Ishikawa (cell line): ENCODE measurements around the gene SF3B6.

Source experiments
- CEBPB ChIP-seq: IDR thresholded peaks from 2 replicates; pipeline ENCODE4 v1.6.1; 2012
- CREB1 ChIP-seq: IDR thresholded peaks from 2 replicates; pipeline ENCODE4 v1.6.1; 2012; ENCODE audit warnings: low read depth
- EGR1 ChIP-seq: IDR thresholded peaks from 2 replicates; pipeline ENCODE4 v1.6.1; 2012
- EP300 ChIP-seq: IDR thresholded peaks from 2 replicates; pipeline ENCODE4 v1.6.1; 2012; ENCODE audit warnings: borderline replicate concordance
- FOXM1 ChIP-seq: IDR thresholded peaks from 2 replicates; pipeline ENCODE4 v1.6.1; 2012; ENCODE audit warnings: low read depth, borderline replicate concordance
- NFIC ChIP-seq: IDR thresholded peaks from 2 replicates; pipeline ENCODE4 v1.6.1; 2012
- RAD21 ChIP-seq: IDR thresholded peaks from 2 replicates; pipeline ENCODE4 v1.6.1; 2012; ENCODE audit warnings: low read depth
- TAF1 ChIP-seq: IDR thresholded peaks from 2 replicates; pipeline ENCODE4 v1.6.1; 2012; ENCODE audit warnings: low read depth, mild to moderate bottlenecking
- TCF12 ChIP-seq: IDR thresholded peaks from 2 replicates; pipeline ENCODE4 v1.6.1; 2012; ENCODE audit warnings: low read depth
- TEAD4 ChIP-seq: IDR thresholded peaks from 2 replicates; pipeline ENCODE4 v1.6.1; 2012
- YY1 ChIP-seq: IDR thresholded peaks from 2 replicates; pipeline ENCODE4 v1.6.1; 2012; ENCODE audit warnings: low read depth
- ZBTB7A ChIP-seq: IDR thresholded peaks from 2 replicates; pipeline ENCODE4 v1.6.1; 2012; ENCODE audit warnings: low read depth
- TF ChIP-seq, protein P1 (sequence below): IDR thresholded peaks from 2 replicates; pipeline ENCODE4 v1.6.1; 2012; ENCODE audit warnings: low read depth, mild to moderate bottlenecking
- TF ChIP-seq, protein P2 (sequence below): IDR thresholded peaks from 2 replicates; pipeline ENCODE4 v1.6.1; 2012
- TF ChIP-seq, protein P3 (sequence below): IDR thresholded peaks from 2 replicates; pipeline ENCODE4 v1.6.1; 2012

SF3B6 gene

DNA sequence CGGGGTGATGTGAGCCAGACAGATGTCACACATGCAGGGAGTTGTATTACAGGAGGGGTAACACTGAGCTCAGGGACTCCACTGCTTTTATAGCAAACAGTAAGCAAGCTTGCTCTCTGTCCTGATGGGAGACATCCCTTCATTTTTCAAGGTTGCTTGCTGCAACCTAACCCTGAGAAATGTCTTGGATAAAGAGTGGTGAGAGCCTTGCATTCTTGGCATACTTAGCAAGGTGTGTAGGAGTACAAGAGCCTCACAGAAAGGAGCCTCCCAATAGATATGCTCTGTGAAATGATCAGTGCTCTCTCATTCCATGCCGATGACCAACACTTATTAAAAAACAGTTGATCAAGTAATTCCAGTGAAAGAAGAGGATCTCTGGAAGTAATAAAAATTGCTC, 38.9 kb upstream of the SF3B6 start:
- TF ChIP-seq TEAD4 (peak; percentile 48), TCF12 (no peak)

DNA sequence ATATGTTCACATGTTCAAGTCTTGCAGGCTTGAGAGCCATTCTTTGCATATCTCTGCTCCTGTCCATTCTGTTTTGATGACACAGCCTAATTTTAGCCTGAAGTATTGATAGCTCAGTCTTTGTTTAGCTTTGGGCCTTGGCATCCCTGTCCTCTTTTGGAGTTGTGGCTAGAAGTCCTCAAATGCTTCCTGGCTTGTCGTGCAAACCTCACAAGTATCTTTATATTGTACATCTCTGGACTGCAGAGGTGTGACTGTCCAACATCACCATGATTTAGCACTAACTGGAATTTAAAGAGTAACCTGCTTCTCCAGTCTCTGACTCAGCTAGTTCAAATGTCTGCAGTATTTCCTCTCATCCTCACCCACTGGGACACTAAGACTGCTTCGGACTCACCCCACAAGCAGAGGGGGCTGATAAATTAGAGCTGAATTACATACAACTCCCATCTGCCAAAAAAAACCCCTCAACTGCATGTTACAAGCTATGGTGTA, 35.3 kb upstream of the SF3B6 start:
- TF ChIP-seq TCF12, result no peak
- TF ChIP-seq TEAD4, result no peak
- TF ChIP-seq, protein P1, sequence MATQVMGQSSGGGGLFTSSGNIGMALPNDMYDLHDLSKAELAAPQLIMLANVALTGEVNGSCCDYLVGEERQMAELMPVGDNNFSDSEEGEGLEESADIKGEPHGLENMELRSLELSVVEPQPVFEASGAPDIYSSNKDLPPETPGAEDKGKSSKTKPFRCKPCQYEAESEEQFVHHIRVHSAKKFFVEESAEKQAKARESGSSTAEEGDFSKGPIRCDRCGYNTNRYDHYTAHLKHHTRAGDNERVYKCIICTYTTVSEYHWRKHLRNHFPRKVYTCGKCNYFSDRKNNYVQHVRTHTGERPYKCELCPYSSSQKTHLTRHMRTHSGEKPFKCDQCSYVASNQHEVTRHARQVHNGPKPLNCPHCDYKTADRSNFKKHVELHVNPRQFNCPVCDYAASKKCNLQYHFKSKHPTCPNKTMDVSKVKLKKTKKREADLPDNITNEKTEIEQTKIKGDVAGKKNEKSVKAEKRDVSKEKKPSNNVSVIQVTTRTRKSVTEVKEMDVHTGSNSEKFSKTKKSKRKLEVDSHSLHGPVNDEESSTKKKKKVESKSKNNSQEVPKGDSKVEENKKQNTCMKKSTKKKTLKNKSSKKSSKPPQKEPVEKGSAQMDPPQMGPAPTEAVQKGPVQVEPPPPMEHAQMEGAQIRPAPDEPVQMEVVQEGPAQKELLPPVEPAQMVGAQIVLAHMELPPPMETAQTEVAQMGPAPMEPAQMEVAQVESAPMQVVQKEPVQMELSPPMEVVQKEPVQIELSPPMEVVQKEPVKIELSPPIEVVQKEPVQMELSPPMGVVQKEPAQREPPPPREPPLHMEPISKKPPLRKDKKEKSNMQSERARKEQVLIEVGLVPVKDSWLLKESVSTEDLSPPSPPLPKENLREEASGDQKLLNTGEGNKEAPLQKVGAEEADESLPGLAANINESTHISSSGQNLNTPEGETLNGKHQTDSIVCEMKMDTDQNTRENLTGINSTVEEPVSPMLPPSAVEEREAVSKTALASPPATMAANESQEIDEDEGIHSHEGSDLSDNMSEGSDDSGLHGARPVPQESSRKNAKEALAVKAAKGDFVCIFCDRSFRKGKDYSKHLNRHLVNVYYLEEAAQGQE, result no peak
- TF ChIP-seq, protein P2, sequence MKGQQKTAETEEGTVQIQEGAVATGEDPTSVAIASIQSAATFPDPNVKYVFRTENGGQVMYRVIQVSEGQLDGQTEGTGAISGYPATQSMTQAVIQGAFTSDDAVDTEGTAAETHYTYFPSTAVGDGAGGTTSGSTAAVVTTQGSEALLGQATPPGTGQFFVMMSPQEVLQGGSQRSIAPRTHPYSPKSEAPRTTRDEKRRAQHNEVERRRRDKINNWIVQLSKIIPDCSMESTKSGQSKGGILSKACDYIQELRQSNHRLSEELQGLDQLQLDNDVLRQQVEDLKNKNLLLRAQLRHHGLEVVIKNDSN, result no peak
- no peak for TF ChIP-seq ZBTB7A
- no peak for TF ChIP-seq YY1
- TF ChIP-seq EP300, result no peak
- no peak for TF ChIP-seq NFIC
- TF ChIP-seq CEBPB, result no peak
- no peak for TF ChIP-seq TAF1
- no peak for TF ChIP-seq CREB1
- TF ChIP-seq, protein P3, sequence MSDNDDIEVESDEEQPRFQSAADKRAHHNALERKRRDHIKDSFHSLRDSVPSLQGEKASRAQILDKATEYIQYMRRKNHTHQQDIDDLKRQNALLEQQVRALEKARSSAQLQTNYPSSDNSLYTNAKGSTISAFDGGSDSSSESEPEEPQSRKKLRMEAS, result no peak
- TF ChIP-seq EGR1, result no peak
- TF ChIP-seq FOXM1, result no peak
- no peak for TF ChIP-seq RAD21

DNA sequence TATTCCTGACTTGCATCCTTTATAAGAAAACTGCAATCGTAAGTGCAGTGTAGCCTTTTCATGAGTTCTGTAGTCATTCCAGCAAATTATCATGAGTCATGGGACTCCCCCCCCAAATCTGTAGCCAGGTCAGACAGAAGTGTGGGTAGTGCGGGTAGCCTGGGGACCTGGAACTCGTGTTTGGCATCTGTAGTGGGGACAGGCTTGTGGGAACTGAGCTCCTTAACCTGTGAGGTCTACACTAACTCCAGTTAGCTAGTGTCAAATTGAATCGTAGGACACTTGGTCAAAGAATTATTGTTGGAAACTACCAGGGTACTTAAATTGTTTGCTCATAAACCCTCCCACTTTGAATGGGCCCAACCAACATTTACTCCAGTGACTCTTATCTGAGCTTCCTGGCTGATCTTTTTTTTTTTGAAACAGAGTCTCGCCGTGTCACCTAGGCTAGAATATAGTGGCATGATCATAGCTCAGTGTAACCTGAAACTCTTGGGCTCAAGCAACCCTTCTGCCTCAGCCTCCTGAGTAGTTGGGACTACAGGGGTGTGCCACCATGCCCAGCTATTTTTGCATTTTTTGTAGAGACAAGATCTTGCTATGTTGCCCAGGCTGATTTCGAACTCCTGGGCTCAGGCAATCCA, 34.7 kb upstream of the SF3B6 start:
- TF ChIP-seq CREB1 (no peak), TAF1 (no peak), EGR1 (no peak), YY1 (no peak), ZBTB7A (no peak), FOXM1 (no peak), TEAD4 (no peak), TCF12 (no peak), NFIC (no peak), EP300 (no peak), RAD21 (no peak)
- TF ChIP-seq, protein P2, result no peak
- TF ChIP-seq, protein P3, result no peak
- TF ChIP-seq, protein P1, result no peak

DNA sequence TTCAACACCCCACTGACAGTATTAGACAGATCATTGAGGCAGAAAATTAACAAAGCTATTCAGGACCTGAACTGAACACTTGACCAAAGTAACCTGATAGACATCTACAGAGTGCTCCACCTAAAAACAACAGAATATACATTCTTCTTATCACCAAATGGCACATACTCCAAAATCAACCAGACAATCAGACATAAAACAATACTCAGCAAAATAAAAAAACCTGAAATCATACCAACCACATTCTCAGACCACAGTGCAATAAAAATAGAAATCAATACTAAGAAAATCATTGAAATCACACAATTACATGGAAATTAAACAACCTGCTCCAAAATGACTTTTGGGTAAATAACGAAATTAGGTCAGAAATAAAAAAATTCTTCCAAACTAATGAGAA, 31.2 kb upstream of the SF3B6 start:
- TF ChIP-seq CREB1, result no peak
- no peak for TF ChIP-seq NFIC
- no peak for TF ChIP-seq YY1
- no peak for TF ChIP-seq TAF1
- TF ChIP-seq, protein P3, result no peak
- TF ChIP-seq, protein P2, result no peak
- no peak for TF ChIP-seq ZBTB7A
- TF ChIP-seq FOXM1, result no peak
- TF ChIP-seq CEBPB, result no peak
- no peak for TF ChIP-seq RAD21
- no peak for TF ChIP-seq TEAD4
- no peak for TF ChIP-seq TCF12
- TF ChIP-seq, protein P1, result no peak
